Choroid plexus epithelial cell (primary cell): ENCODE data around the gene ZSWIM8.
A peak's percentile ranks its signal among the peaks of the same experiment; 100 is the strongest.

Experiments
- DNase-seq: peaks from one replicate; pipeline ENCODE4 v3.0.0-alpha.2; 2010; ENCODE audit warnings: low read depth
- H3K4me3 ChIP-seq: 2 replicates; pipeline ENCODE4 v1.5.1; 2011; ENCODE audit warnings: low read depth, mild to moderate bottlenecking, control low read depth, low read length, moderate library complexity
- CTCF ChIP-seq: conservative IDR thresholded peaks from 2 replicates; pipeline ENCODE4 v1.5.1; 2011; ENCODE audit warnings: low read depth, mild to moderate bottlenecking, control low read depth, inconsistent platforms, low read length, moderate library complexity

ZSWIM8 gene

GRCh38 chr10:73843261-73843660 lies 57.9 kb downstream of the ZSWIM8 start:
- TF ChIP-seq CTCF, result no peak
- no peak for DNase-seq
- H3K4me3 ChIP-seq, result no peak overlapping the region

- DNase-seq, result no peak
- no peak for TF ChIP-seq CTCF
- H3K4me3 ChIP-seq, result no peak overlapping the region
Measured at GRCh38 chr10:73847031-73847430, 61.6 kb downstream of the ZSWIM8 start.

DNA sequence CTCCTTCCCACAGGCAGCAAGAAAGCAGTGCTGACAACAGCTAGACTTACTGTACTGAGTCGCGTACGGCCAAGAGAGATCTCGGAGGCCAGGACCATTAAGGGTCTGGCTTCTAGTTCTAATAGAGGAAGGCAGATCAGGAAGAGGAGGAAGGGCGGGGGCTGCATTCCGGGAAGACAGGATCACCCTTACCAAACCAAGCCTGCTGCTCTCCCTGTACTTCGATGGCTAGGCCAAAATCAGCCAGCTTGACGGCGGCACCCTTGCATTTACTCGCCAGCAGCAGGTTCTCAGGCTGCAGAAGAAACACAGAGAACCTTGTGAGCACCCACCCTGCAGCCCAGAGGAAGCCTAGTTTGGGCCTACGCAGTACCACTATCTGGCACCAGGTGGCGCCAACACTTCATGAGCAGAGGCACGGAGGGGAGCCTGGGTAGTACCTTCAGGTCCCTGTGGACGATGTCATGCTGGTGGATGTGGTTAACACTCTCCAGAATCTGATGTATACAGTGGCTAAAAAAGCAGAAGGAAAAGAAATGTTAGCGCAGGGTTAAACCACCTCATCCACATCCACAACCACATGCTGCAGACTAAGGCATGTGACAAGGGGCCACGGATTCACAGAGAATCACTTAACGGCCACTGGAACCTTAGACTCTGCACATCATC lies 63.5 kb downstream of the ZSWIM8 start:
- H3K4me3 ChIP-seq, result no peak overlapping the region
- TF ChIP-seq CTCF, result peak; percentile 100

DNA sequence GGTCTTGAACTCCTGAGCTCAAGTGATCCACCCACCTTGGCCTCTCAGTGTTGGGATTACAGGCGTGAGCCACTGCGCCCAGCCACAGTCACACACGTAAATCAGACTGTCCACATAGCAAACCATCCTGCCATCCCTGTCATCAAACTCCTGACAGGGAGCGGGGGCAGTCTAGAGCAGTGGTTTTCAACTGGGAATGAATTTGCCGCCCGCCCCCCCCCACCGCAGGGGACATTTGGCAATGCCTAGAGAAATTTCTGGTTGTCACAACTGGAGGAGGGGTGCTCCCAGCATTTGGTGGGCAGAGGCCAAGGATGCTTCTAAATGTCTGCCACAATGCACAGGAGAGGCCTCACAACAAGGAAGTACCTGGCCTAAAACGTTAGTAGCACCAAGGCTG lies 64.8 kb downstream of the ZSWIM8 start:
- DNase-seq, result no peak
- TF ChIP-seq CTCF, result no peak
- no peak overlapping the region for H3K4me3 ChIP-seq

More for the DNA sequence above, 63.5 kb downstream of the ZSWIM8 start:
- peak; percentile 91 for DNase-seq

- DNase-seq, result peak; percentile 89
- TF ChIP-seq CTCF, result no peak
- H3K4me3 ChIP-seq, result no peak overlapping the region
Measured at GRCh38 chr10:73850863-73851461, 65.6 kb downstream of the ZSWIM8 start.
